Colonic mucosa (tissue), 4 donors: Measurements from ENCODE around the gene USB1. TPM values are rescaled to one million over a fixed set of nuclear protein-coding genes. Genes with fewer than 3 reads are reported as not detected.

Experiments used
- DNase-seq: peaks from one replicate; pipeline ENCODE4 v3.0.0-alpha.2; 2020
- H3K27ac ChIP-seq: fragments of 200-600 bp; one replicate; pipeline ENCODE4 v1.8.0; 2021
- H3K27me3 ChIP-seq: fragments of 200-600 bp; one replicate; pipeline ENCODE4 v1.8.0; 2021
- H3K36me3 ChIP-seq: fragments of 200-600 bp; one replicate; pipeline ENCODE4 v1.8.0; 2021
- H3K4me1 ChIP-seq: fragments of 200-600 bp; one replicate; pipeline ENCODE4 v1.8.0; 2021; ENCODE audit warnings: mild to moderate bottlenecking
- H3K4me3 ChIP-seq: fragments of 200-600 bp; one replicate; pipeline ENCODE4 v1.8.0; 2021
- H3K9ac ChIP-seq, 2 donors: one replicate each; pipeline ENCODE4 v1.7.0; 2013; ENCODE audit warnings: control low read depth in 2 of 2, low read depth in 2 of 2, low read length in 2 of 2
- H3K9me3 ChIP-seq: fragments of 200-600 bp; one replicate; pipeline ENCODE4 v1.8.0; 2021
- intact Hi-C: fragments of 100-400 bp; cut with DNase I; formaldehyde crosslinking; loops from one replicate; pipeline ENCODE4 v1.14.1; 2022
- total RNA-seq, 2 donors: library from RNA; stranded (reverse); fragmentation: NEBNext Ultra II Directional in 1 of 2; extraction: Animal tissue kit (Norgen Biotek cat#: 25700) in 1 of 2; gene quantifications; one replicate each; pipeline ENCODE4 v1.2.1, GENCODE V29; 2021
- TF ChIP-seq, protein P1 (sequence below): fragments of 200-600 bp; IDR thresholded peaks from one replicate; pipeline ENCODE4 v1.8.0; 2022; ENCODE audit warnings: antibody characterized with exemption, mild to moderate bottlenecking
- donor health status: healthy.
- donor health status: DM: no; HTN: no; CAD: no.
- donor health status: DM: no; HTN: no; CAD: no.

The USB1 gene
- total RNA-seq, 2 donors from 2014 or later = 34.2 to 49.8 TPM

DNA sequence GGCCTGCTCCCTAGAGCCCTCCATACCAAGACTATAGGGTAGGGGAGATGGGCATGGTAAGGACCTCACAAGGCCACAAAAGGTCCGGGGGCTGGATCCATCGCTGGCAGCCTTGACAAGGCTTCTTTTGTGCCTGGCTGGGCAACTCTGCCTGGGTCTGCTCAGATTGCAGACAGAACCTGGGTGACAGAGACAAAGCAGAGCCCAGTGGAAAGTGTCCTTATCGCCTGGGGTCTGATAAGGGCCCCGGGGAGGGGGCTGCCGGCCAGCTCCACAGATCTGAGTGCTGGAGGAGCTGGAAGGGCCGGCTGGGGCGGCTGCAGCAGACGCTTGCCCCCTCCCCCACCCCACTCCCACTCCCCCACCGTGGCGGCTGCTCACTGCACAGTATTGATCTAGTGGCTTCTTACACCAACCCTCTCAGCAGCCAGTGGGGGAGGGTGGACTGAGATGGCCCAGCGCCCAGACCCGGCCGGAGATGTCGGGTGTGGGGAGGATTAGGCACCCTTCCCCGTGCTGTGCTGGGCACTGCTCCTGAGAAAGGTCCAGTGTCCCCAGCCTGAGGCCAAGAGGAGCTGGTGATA, 31.6 kb downstream of the USB1 start:
- TF ChIP-seq, protein P1, sequence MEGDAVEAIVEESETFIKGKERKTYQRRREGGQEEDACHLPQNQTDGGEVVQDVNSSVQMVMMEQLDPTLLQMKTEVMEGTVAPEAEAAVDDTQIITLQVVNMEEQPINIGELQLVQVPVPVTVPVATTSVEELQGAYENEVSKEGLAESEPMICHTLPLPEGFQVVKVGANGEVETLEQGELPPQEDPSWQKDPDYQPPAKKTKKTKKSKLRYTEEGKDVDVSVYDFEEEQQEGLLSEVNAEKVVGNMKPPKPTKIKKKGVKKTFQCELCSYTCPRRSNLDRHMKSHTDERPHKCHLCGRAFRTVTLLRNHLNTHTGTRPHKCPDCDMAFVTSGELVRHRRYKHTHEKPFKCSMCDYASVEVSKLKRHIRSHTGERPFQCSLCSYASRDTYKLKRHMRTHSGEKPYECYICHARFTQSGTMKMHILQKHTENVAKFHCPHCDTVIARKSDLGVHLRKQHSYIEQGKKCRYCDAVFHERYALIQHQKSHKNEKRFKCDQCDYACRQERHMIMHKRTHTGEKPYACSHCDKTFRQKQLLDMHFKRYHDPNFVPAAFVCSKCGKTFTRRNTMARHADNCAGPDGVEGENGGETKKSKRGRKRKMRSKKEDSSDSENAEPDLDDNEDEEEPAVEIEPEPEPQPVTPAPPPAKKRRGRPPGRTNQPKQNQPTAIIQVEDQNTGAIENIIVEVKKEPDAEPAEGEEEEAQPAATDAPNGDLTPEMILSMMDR = no peak
- H3K9me3 ChIP-seq = no peaks in the 10 kb centered on the region
- intact Hi-C loops = no loop called here
- no peak overlapping the region for H3K27ac ChIP-seq
- H3K27me3 ChIP-seq = no peaks in the 10 kb centered on the region
- no peaks in the 10 kb centered on the region for H3K4me1 ChIP-seq
- no peaks in the 10 kb centered on the region for H3K36me3 ChIP-seq
- DNase-seq = no peak
- H3K4me3 ChIP-seq = no peak overlapping the region
- H3K9ac ChIP-seq = peak overlapping the region in 1 of 2 donors; percentile 20

DNA sequence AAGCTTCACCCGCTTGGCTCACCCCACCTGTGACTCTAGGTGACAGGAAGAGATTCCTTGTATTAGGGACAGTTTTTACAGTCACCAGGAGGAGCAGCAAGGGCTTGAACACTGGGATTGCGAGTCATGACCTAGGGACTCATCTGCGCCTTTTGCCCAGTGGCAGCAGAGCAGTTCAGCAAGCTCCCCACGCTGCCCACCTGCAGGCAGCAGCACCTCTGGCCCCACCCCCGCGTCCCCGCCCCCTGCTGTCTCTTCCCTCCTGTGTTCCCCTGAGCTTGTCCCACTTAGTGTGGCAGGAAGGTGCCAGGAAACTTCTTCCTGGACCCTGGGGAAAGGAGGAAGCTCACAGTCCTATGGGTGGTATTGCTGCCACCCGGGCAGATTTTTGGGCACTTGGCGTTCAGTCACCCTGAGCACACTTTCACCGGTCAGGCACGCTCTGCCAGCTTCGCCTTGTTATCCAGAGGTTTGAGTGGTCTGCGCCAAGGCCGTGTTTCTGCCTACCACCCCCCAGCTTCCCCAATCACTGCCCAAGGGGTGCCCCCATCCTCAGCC, 33.0 kb downstream of the USB1 start:
- TF ChIP-seq, protein P1 = no peak
- no peak overlapping the region for H3K4me3 ChIP-seq
- H3K9me3 ChIP-seq = no peaks in the 10 kb centered on the region
- no peak for DNase-seq
- no peaks in the 10 kb centered on the region for H3K27me3 ChIP-seq
- no peaks in the 10 kb centered on the region for H3K4me1 ChIP-seq
- intact Hi-C loops = no loop called here
- no peaks in the 10 kb centered on the region for H3K36me3 ChIP-seq
- no peak overlapping the region for H3K9ac ChIP-seq
- H3K27ac ChIP-seq = no peak overlapping the region

DNA sequence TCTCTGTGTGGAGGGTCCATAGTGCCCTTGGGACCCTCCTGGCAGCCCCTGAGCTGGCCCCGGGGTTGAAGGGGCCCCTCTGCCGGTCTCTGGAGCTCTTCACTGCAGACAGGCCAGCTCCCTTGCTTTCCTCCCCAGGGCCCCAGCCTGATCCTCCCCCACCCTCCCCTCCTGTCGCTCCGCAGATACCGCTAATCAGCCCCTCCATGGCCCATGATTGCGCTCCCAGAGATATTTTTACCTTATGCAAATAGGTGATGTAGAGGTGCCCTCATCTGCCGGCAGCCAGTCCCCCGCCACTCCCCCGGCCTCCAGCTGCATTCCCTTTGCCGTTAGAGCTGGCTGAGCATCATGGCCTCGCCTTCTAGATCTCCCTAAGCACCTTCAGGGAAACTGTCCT, 33.6 kb downstream of the USB1 start:
- Histone ChIP-seq H3K4me3 (no peak overlapping the region), H3K9me3 (no peaks in the 10 kb centered on the region), H3K4me1 (no peaks in the 10 kb centered on the region), H3K27ac (no peak overlapping the region), H3K9ac (no peak overlapping the region), H3K36me3 (no peaks in the 10 kb centered on the region), H3K27me3 (no peaks in the 10 kb centered on the region)
- TF ChIP-seq, protein P1 = no peak
- intact Hi-C loops = no loop called here
- no peak for DNase-seq

DNA sequence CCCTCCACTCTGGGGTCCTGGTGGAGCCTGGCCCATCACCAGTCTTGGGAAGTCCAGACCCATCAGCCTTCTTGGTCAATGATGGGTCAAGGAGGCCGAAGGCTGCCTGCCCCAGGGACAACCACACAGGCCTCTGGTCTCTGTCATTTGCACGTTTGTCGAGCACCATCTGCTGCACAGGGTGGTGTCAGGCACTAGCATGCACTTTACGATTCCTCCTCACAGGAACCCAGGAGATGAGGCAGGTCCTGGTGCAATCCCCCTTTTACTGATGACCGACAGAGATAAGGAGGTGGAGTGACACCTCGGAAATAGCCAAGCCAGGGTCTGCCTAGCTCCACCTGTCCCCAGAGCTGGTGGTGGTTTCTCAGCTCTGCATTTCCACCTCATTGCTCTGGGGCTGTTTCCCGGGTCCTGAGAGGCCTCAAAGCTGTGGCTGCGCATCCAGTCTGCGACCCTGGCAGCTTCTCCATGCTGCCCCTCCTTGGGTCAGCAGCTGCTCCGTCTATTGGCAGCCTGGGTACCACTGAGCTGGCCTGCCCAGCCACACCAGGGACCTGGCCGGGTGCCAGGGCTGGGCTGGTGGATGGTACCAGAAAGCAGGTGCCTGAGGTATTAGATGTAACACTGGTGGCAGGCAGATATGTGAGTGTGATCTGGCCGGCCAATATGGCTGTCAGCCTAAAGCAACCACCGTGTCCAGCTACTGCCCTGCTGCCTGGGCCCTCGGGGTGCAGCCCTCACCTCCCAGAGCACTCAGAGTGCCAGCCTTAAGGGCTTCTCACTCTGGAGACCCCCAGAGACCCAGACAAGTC, 34.4 kb downstream of the USB1 start:
- no peak for DNase-seq
- no peaks in the 10 kb centered on the region for H3K27me3 ChIP-seq
- intact Hi-C loops = no loop called here

DNA sequence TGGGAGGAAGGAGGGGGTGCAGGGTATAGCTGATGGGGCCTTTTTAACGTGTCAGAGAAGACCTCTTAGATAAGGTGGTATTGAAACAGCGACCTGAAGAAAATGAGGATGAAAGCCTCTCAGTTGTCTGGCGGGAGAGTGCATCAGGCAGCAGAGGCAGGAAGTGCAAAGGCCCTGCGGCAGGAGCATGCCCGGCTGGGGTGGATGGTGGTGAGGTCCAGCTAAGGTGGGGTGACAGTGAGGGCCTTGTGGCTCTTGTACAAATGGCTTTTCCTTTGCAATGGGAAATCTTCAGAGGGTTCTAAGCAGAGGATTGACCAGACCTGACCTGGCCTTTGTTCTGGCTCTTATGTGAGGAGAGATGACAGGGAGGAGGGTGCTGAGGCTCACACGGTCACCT, 35.7 kb downstream of the USB1 start:
- H3K4me3 ChIP-seq = no peak overlapping the region
- H3K27ac ChIP-seq = no peak overlapping the region
- peaks cover 3% of the 10 kb centered on the region for H3K36me3 ChIP-seq
- H3K9ac ChIP-seq = no peak overlapping the region
- TF ChIP-seq, protein P1 = no peak
- no peaks in the 10 kb centered on the region for H3K27me3 ChIP-seq
- no peaks in the 10 kb centered on the region for H3K9me3 ChIP-seq
- intact Hi-C loops = no loop called here
- no peak for DNase-seq
- no peaks in the 10 kb centered on the region for H3K4me1 ChIP-seq

More for the DNA sequence above, 34.4 kb downstream of the USB1 start:
- H3K4me3 ChIP-seq = no peak overlapping the region
- no peak overlapping the region for H3K9ac ChIP-seq
- H3K27ac ChIP-seq = no peak overlapping the region
- TF ChIP-seq, protein P1 = no peak
- H3K4me1 ChIP-seq = no peaks in the 10 kb centered on the region
- H3K36me3 ChIP-seq = no peaks in the 10 kb centered on the region
- H3K9me3 ChIP-seq = no peaks in the 10 kb centered on the region
